C4-2B (cell line): ENCODE results near the gene UGT1A3.

ENCODE experiments used
- ZFX ChIP-seq: fragments of 450-650 bp; IDR thresholded peaks from 2 replicates; pipeline ENCODE4 v1.6.1; 2017
- TF ChIP-seq, protein P1 (sequence below): fragments of 450-650 bp; conservative IDR thresholded peaks from 2 replicates; pipeline ENCODE4 v1.5.1; 2017; ENCODE audit warnings: mild to moderate bottlenecking

GRCh38 chr2:233705911-233706506 is 22.8 kb upstream of the UGT1A3 start:
- TF ChIP-seq, protein P1, sequence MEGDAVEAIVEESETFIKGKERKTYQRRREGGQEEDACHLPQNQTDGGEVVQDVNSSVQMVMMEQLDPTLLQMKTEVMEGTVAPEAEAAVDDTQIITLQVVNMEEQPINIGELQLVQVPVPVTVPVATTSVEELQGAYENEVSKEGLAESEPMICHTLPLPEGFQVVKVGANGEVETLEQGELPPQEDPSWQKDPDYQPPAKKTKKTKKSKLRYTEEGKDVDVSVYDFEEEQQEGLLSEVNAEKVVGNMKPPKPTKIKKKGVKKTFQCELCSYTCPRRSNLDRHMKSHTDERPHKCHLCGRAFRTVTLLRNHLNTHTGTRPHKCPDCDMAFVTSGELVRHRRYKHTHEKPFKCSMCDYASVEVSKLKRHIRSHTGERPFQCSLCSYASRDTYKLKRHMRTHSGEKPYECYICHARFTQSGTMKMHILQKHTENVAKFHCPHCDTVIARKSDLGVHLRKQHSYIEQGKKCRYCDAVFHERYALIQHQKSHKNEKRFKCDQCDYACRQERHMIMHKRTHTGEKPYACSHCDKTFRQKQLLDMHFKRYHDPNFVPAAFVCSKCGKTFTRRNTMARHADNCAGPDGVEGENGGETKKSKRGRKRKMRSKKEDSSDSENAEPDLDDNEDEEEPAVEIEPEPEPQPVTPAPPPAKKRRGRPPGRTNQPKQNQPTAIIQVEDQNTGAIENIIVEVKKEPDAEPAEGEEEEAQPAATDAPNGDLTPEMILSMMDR, result no peak
- TF ChIP-seq ZFX, result no peak
